Measurements from ENCODE around the gene EIF2S2.

EIF2S2 gene

DNA sequence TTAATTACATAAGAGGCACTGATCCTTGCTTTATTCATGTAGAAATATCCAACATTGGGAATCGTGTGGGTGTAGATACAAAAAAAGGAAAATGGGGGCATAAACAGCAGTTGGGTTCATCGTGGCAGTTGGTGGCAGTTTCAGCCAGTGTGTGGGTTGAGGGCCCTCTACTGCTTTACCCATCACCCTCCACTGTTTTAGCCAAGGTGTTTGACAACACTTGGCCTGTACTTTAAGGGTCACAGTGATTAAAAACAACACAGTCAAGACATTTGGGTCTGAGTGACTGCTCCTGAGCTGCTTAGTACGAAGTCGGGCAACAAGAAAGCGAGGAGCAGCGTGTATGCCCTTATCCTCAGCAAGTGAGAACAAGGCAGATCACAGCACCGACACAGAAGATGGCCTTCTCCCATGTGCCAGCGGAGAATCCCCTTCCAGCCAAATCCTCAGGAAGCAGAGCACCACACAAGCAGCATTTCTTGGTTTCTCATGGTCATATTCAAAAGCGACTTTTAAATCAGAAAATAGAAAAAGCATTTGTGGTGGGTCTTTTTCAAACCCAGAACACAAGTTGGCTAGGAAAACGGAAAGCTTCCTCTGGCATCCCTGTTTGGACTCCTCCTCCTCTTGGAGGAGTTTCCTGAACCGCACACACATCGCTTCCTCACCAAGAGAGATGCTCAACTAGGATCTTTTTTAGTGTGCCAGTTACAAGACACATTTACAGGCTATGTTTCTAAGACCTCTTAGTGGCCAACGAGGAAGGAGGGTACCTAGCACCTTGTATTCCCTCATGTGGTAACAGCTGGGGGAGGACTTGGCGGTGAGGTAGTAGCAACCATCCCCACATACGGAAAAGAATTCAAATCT, 23.5 kb downstream of the EIF2S2 start:
- DNase-seq = no peak

DNA sequence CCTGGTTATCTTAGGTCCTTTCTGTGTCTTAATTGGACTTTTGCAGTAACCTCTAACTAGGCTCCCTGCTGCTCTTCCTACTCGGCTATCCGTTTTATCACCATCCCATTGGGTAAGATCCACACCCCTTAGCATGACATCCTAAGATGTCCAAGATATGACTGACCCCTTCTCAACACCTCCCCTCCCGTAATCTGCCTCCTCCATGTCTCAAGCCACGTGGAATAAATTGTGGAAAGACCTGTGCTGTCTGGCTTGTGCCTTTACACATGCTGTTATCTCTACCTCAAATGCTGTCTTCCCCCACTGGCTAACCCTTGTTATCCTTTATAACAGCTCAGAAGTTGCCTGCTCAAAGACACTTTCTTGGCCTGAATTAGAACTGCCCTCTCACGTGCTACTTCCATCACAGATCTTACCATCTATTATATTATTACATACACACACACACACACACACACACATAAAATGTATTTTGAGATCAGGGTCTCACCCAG, 26.5 kb downstream of the EIF2S2 start:
- DNase-seq = no peak

DNA sequence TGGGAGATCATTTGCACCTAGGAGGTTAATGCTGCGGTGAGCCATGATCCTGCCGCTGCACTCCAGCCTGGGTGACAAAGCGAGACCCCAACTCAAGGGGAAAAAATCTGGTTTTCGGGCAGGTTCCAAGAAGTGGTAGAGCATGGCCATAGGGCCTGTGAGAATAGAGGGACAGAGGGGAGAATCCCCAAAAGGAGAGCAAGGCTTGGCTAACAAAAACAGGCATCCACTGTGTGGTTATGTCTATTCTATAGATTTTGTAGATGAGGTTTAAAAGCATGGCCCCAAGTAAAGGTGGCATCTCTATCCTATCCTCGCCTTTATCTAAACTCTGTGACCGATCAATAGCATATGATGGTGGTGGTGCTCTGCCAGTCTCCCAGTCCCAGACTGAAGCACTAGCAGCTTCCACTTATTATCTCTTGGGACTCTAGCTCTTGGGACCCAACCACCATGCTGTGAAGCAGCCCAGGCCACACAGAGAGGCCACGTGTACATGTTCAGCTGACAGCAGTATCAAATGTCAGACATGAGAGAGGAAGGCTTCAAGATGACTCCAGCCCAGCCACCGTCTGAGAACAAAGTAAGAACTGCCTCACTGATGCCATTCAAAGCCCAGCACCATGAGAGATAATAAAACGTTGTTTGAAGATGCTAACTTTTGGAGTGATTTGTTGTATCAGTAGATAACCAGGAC, 27.7 kb downstream of the EIF2S2 start:
- no peak for DNase-seq

DNA sequence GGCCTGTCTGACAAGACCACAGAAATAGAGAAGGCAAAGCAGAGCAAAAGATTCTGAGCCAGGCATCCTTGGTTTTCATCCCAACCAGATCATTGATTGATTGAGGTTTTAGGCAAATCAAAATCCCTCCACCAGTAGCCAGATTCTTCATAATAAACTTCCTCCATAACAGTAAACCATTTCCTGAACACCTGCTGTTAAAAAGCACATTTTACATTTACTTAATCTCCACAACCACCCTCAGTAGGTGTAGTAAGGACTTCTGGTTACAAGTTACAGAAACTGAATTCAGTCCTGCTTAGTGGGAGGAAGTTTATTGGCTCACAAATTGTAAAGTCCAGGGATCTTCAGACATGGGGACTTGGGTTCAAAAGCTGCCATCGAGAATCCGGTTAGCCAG, 28.3 kb downstream of the EIF2S2 start:
- DNase-seq = no peak

DNA sequence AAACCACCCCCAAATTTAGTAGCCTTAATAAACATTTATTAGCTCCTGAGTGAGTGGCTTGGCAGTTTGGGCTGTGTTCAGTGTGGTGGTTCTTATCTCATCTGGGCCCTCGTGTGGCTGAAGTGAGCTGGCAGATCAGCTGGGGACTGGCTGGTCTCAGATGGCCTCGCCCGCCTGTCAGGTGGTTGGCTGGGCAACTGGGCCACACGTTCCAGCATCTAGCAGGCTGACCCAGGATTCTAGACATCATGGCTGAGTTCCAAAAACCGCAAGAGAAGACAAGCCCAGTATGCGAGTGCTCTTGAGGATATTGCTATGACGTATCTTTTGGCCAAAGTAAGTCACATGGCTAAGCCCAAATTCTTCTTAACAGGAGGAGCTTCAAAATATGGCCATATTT, 28.9 kb downstream of the EIF2S2 start:
- peak in 2 of 4 experiments; percentile 7 to 11 for DNase-seq

DNA sequence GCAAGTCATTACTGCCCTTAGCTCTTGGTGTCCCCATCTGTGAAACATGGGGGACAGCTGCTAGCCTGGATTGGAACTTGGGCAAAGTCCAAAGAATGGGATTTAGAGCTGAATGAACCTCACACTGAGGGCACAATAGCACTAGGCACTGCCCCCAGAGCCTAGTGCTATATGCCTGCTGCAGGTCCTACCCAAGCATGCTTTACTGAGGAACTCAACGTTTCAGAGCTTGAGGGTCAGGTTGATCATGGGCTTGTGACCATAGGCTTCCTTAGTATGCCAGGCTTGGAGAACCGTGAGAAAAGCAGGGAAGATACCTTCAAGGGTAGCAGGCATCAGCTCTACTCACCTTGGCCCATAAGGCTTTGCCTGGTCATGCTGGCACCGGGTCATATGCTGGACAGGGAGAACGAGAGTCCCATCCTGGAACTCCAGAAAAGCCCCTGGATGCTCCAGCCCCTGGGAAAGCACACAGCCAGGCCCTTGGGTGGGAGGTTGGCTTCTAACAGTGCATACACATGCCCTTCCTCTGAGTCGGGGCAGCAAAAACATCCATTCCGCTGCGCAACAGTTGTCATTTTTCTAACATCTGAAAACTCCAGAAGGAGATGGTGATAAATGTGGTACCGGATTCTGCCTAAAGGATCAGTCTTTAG, 29.7 kb downstream of the EIF2S2 start:
- no peak for DNase-seq

DNA sequence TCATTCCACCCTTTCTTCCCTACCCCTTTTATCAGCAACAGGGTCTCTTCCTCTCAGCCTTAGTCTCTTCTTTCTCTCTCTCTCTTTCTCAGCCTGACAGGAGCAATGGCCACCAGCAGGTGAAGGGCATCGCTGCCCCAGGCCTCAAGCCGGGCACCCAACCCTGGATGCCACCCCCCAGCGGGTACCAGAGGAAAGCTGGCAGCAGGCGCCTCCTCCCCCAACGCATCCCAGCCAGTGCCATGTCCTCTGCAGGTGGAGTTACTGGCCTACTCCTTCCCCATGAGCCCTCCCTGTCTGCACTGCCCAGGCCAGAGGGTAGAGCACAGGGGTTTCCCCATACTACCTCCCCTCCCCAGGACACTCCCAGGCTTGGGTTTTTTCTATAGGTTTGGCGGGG, 32.2 kb downstream of the EIF2S2 start:
- no peak for DNase-seq

DNA sequence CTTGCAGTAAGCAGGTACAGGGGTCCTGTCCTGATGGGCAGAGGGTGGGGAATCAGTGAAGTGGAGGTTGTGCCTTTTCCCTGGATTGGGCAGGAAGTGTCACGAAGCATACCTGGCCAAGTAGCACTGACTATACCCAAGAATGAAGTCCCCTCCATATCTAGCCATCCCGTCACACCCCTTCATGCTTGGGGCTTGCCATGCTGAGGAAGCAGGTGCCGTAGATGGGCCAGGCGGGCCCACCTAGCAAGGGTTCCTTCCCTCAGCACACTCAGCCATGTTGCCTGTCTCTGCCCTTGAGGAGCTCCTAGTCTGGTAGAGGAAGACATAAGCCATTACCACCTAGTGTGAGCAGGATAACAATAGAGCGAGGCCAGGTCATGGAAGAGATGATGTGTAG, 33.5 kb downstream of the EIF2S2 start:
- no peak for DNase-seq

DNA sequence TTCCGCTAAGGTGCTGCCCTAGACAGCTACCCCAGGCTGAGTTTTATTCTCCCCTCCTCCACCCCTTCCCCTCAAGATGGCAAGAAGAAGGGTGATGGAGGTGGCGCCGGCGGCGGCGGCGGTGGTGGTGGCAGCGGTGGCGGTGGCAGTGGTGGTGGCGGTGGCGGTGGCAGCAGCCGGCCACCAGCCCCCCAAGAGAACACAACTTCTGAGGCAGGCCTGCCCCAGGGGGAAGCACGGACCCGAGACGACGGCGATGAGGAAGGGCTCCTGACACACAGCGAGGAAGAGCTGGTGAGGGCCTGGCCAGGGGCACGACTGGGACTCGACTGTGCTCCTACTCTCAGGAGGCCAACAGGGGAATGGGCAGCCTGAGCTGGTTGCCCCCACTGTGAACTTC, 35.1 kb downstream of the EIF2S2 start:
- no peak for DNase-seq

DNA sequence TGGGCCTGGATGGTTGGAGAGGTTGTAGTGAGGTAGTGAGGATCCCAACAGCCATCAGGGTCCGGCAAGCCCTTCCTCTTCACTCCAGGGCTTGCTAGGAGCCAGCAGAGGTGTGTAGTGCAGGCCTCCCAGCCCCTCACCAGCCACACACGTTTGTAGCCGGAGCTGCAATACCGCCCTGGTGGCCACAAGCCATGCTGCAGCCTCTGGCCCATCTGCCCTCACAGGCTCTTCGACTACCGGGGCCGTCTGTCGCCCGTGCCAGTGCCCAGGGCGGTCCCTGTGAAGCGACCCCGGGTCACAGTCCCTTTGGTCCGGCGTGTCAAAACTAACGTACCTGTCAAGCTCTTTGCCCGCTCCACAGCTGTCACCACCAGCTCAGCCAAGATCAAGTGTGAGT, 36.4 kb downstream of the EIF2S2 start:
- DNase-seq = no peak

DNA sequence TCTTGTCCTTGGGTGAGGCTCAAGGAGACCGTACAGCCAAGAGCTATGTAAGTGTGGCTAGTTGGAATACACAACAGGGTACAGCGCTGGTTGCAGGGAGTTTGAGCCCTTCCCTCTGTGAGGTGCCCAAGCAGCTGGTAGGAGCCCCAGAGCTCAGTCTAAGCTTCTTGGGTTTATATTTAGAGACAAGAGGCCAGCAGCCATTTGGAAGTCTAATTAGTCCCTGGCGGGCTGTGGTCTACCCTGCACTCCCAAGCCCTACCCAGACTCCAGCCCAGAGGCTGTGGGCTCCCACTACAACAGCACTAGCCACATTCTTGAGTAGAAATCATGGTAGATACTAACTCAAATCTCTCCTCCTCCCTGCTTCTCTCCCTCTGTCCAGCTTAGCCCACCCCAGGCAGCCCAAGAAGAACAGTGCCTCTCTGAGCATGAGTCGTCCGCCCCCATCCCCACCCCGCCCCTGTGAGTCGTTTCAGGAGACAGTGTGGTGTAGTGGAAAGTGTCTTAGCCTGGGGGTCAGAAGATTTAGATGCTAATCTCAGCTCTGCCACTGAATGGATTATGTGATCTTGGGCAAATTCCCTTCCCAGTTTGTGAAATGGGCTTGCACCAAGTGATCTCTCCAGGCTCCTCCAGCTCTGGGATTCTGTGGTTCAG, 37.8 kb downstream of the EIF2S2 start:
- DNase-seq = no peak

DNA sequence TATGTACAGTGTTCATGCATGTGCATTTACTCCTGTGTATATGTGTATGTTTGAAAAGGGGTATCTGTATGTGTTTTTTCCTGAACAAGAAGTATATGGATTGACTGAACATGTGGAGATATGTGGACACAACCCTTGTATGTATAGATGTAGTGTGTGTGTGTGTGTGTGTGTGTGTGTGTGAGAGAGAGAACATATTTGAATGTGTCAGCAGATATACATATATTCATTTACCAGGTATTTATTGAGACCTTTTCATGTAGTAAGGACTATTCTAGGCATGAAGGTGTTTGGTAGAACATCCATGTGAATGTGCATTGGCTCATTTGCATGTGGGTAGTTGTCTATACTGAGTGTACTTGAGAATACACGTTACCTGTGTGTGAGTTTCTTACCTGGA, 39.3 kb downstream of the EIF2S2 start:
- no peak for DNase-seq

DNA sequence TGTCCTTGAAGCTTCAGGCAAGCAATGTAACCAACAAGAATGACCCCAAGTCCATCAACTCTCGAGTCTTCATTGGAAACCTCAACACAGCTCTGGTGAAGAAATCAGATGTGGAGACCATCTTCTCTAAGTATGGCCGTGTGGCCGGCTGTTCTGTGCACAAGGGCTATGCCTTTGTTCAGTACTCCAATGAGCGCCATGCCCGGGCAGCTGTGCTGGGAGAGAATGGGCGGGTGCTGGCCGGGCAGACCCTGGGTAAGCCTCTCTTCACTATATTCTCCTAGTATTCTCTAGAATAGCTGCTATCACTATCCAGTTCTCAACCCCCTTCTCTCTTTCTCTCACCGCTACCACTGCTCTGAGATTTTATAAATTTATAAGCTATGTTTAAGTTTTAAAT, 40.0 kb downstream of the EIF2S2 start:
- DNase-seq = no peak

DNA sequence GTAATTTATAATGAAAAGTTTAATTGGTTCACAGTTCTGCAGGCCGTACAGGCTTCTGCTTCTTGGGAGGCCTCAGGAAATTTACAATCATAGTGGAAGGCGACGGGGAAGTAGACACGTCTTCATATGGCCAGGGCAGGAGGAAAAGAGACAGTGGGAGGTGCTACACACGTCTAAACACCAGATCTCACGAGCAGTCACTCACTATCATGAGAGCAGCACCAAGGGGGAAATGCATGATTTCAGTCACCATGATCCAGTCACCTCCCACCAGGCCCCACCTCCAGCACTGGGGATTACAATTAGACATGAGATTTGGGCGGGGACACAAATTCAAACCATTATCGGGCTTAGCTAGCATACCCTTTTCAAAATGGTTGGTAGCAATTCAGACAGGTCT, 41.2 kb downstream of the EIF2S2 start:
- peak; percentile 24 to 62 (median 36) for DNase-seq

DNA sequence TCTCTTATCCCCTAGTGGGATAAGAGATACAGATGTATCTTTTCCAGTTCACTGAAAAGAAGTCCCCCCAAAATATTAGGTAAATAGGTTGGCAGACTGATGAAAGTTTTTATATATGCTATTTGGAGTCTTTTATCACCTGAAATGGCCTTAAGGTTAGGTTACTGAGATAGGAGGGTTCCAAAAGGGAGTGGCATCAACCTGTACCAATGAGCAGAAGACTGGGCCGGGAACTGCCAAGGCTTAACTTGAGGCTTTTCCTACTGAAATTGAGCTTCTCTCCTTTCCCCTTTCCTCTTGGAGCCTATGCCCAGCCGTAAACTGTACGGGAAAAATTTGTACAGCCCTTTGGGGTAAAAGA, 42.0 kb downstream of the EIF2S2 start:
- DNase-seq = no peak

DNA sequence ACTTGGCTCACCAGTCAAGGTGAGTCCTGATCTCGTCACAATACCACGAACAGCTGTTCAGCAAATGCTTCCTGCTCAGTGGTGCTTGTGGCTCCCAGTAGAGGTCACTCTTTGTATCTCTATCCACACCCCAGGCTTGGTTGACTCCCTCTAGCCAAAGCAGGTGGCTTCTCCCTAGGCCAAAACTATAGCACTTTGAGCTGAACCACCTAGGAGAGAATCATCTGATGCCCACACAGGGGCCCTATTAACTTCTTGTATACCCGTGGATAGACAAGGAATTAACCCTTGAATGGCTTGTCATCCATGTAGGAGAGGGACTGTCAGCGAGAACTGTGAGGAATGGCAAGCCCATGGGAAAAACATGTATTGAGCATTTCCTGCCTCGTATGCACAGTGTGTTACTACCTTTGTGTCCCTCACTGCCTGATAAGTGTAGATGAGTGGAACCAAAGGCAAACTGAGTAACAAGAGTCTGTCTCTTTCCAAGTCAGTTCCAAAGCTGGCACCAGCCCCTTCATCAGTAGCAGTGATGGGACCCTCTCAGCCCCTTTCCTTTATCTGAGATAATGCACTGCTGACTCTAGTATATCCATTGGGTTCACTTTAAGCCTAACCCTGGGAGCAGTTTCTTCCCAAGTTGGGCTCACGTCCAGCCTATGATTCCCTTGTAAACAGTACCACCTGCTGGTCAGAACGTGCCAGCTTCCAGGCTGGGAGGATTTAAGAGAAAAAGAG, 42.5 kb downstream of the EIF2S2 start:
- DNase-seq = peak; percentile 79 to 83 (median 80)

DNA sequence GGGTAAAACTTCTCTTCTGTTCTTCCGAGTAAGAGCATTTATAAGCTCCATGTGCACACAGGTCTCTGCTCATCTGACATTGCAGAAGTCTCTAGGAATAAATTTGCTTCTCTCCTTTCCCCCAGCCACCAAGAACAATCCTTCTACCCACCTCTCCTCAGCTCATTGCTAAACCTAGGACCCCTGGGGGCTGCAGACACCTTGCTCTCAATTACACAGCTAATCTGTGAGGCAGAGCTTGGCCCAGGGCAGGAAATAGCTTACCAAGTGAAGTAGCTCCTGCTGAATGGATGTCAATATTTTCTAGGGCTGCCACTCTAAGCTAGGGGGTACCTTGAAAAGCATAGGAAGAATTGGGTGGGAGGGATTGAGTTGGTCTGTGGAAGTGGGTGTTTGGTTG, 44.0 kb downstream of the EIF2S2 start:
- no peak for DNase-seq

DNA sequence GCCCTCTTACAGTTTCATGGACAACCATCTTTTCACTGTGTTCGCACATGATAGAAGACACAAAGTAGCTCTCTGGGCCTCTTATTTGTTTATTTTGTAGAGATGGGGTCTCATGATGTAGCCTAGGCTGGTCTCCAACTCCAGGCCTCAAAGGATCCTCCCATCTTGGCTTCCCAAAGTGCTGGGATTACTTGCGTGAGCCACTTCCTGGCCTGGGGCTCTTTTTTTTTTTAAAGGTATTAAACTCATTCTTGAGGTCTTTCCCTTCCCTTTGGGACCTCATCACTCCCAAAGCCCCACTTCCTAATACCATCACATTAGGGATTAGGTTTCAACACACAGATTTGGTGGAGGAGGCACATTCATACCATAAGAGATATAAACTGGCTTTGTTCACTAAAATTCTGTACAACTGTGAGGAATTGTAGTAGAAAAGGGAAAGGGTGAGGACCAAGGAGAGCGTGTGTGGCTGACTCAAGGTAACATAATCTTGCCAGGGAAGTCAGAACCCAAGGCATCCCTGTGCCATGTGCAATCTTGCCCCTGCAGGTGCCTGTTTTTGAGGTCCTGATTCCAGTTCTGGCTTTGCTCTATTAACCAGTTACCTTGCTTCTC, 45.5 kb downstream of the EIF2S2 start:
- DNase-seq = no peak

DNA sequence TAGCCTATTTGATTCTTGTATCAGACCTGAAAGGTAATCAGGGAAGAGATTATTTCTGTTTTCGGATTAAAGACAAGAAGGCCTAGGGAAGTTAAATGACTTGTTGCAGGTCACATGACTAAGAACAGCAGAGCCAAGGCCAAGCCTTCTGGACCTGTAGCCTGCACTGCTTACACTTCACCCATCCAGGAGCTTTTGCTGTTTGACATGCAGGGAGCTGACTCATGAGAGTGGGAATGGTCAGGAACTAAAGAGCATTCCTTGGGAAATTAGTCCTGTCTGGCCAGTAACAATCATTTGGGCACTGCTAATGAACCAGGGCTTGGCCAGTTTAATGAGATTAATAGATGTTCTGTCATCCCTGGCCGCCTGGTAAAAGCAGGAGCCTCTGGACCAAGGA, 46.8 kb downstream of the EIF2S2 start:
- DNase-seq = no peak

DNA sequence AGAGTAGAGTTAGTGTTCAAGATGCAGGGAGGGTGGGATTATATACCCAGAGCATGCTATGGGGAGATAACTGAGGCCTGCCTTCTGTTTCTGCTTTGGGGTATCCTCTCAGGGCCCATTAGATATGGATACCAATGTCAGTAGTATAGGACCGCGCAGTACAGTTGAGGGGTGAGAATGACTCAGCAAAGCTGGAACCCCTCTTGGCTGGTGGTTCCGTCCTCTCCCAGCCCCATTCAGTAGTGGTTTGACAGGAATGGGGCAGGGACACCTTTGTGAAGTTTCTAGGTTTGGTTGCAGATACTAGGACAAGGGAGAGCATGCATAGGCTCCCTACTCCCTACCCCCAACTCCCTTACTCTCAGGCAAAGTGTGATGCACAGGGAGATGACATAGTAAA, 47.8 kb downstream of the EIF2S2 start:
- DNase-seq = no peak

DNA sequence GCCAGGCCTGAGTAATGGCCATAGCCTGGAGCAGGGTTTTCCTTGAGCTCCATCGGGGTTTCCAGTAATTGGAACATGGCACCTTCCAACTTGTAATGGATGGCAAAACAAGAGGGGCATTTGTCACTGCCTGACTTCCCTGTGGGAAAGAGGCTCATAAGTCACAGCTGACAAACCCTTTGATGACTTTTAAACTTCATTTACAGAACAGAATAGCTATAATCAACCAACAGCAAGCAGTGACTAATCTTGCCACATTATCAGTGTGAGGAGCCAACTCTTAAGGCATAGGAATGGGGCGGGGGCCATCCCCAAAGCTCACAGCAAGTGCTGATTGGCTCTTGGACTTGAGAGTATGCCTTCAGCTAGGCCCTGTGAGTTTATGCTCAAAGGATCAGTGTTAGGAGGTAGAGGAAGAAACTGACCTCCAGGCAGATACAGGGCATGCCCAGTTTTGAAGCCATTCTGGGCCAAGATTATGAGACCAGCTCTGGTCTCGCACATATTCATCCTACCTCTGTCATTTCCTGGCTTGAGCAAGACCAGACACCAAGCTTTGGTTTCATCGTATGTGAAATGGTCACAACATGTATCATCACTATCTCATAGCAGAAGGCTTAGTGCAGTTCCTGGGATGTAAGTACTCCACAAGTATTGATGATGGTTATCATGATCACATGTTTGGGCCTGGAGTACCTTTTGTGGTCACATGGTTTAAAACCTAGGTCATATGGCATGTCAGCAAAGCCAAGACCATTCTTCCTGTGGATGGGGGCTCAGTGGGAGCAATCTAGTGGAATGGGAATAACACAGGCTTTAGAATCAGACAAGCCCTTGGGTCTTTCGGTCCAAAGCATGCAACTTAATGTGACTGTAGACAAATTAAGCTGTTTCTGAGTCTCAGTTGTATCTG, 49.2 kb downstream of the EIF2S2 start:
- peak in 1 of 4 experiments; percentile 18 for DNase-seq
